A549 treated with CORT108297 at 1 μM for 4 hours (cell line): ENCODE results near the gene RBM28. TPM values are rescaled to one million over a fixed set of nuclear protein-coding genes. Genes with fewer than 3 reads are reported as not detected.

Experiments
- total RNA-seq: library from RNA; stranded (reverse); fragments of 200-300 nt; extraction: Qiagen RNA extraction; gene quantifications from 5 replicates; pipeline ENCODE4 v1.2.3, GENCODE V29; 2022

The RBM28 gene, protein sequence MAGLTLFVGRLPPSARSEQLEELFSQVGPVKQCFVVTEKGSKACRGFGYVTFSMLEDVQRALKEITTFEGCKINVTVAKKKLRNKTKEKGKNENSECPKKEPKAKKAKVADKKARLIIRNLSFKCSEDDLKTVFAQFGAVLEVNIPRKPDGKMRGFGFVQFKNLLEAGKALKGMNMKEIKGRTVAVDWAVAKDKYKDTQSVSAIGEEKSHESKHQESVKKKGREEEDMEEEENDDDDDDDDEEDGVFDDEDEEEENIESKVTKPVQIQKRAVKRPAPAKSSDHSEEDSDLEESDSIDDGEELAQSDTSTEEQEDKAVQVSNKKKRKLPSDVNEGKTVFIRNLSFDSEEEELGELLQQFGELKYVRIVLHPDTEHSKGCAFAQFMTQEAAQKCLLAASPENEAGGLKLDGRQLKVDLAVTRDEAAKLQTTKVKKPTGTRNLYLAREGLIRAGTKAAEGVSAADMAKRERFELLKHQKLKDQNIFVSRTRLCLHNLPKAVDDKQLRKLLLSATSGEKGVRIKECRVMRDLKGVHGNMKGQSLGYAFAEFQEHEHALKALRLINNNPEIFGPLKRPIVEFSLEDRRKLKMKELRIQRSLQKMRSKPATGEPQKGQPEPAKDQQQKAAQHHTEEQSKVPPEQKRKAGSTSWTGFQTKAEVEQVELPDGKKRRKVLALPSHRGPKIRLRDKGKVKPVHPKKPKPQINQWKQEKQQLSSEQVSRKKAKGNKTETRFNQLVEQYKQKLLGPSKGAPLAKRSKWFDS
- 54.3 to 69.4 TPM (median 56.4 TPM) in 5 replicates for total RNA-seq

DNA sequence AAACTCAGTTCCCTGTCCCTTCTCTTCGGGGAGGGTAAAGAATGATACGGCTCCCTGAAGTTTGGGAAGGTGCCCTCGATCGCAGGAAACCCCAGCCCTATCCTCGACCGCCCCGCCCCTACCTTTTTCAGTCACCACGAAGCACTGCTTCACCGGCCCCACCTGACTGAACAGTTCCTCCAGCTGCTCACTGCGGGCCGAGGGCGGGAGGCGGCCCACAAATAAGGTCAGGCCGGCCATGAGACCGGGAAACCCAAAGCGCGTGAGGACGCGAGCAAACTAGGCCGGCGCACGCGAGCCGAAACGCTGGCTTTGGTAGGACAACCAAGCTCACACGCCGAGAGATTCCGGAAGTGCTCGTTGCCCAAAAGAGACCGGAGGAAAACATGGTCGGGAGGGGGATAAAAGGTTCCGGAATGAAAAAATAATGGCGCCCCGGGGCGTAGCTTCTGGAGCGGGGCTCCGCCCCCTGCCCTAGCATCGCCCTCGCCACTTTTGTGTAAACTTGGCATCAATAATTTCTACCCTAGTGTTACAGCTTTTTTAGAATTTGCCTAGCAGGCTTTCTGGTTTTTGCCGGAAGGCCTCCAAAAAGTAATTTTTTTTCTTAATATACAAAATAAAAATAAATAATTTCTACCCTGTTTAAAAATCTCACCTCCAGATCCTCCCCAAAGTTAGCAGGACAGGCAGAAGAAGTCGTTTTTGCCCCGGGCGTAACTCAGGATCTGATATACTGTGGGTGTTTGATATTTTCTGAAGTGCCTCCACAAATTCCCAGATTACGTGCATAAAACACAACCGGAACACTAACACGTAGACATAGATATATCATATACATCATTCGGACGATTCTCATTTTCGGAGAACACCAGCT, at the start of gene RBM28:
RBM28 (minus strand) TSS at position 355 of the 877 bp plus-strand sequence; CDS start at position 240, 115 bp downstream.

DNA sequence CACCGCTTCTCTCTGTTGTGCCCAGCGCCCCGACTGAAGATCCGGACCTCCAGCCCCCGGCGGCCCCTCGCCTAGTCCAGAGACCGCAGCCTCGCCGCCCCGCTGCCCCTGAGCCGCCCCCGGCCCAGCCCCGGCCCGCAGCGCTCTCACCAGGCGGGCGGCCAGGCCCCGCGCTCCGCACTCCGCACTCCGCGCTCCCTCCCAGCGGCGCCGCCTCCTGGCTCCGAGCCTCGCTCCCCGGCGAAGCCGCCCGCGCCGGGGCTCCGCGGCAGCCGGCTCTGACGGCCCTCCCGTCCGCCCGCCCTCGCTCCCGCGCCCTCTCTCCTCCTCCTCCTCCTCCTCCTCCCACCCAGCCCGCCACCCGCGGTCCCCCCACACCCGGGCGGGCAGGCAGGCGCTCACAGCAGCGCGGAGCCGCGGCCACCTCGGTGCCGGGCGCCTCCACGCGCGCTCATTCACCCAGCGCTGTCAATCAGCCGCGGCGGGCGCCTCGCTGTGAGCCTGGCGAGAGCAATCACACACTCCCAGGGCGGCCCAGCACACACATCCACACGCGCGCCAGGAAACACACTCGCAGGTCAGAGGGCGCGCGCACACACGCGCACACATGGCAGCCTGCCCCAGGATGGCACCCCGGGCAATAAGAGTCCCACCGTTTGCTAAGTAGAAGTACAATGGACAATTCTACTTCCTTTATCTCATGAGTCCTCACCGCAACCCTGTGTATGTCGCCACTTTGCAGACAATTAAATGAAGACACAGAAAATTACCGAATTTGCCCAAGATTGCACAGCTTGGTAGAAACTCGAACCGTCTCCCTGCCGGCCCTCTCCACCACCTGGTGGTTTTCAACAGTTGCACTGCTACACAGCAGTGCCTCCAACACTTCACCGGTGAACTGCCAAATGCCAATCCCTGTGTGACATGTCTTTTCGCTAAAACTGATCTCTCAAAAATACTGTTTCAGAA, 18.0 kb upstream of the RBM28 start, which contains the start of gene PRRT4:
PRRT4 (minus strand) TSS at position 280 of the 969 bp plus-strand sequence.

Other genes with a start within 250 kb of the RBM28 start
- gene LEP, start 102.6 kb downstream of the RBM28 start, total RNA-seq = not detected in 5 replicates
- 0.20 to 0.54 TPM (median 0.44 TPM) in 5 replicates for gene PRRT4, start 17.8 kb upstream of the RBM28 start, total RNA-seq
- gene IMPDH1, start 66.1 kb upstream of the RBM28 start, total RNA-seq = 77.5 to 110 TPM (median 99.9 TPM) in 5 replicates
- gene HILPDA, start 112.0 kb upstream of the RBM28 start, total RNA-seq = 21.1 to 26.6 TPM (median 23.0 TPM) in 5 replicates
- gene METTL2B, start 132.8 kb upstream of the RBM28 start, total RNA-seq = 22.0 to 26.5 TPM (median 25.2 TPM) in 5 replicates